HG02623 (cell line): ENCODE measurements around the gene PWWP2B.

Experiments used
- ATAC-seq: cut with Tn5 transposase; IDR thresholded peaks from one replicate; pipeline ENCODE4 v1.9.1; 2021; ENCODE audit warnings: moderate library complexity; ENCODE audit not compliant: unreplicated experiment

Gene PWWP2B

GRCh38 chr10:132392811-132393694, 3.9 kb upstream of the PWWP2B start:
- no peak for ATAC-seq

GRCh38 chr10:132393695-132394181, 3.3 kb upstream of the PWWP2B start:
- no peak for ATAC-seq

- no peak for ATAC-seq
Observed at GRCh38 chr10:132394201-132394811, 2.7 kb upstream of the PWWP2B start.

- no peak for ATAC-seq
Observed at GRCh38 chr10:132394936-132395703, 1.9 kb upstream of the PWWP2B start.

- peak; percentile 4 for ATAC-seq
Observed at GRCh38 chr10:132395704-132396493, 1.1 kb upstream of the PWWP2B start.

GRCh38 chr10:132396494-132397035, 435 bp upstream of the PWWP2B start:
- peak; percentile 37 for ATAC-seq

- ATAC-seq, result peak; percentile 25
Observed at GRCh38 chr10:132397671-132398565, 918 bp downstream of the PWWP2B start.

GRCh38 chr10:132398566-132398991, 1.6 kb downstream of the PWWP2B start:
- ATAC-seq, result no peak

- no peak for ATAC-seq
Observed at GRCh38 chr10:132399117-132400035, 2.4 kb downstream of the PWWP2B start.

- no peak for ATAC-seq
Observed at GRCh38 chr10:132400041-132400546, 3.1 kb downstream of the PWWP2B start.

GRCh38 chr10:132400547-132401151, 3.6 kb downstream of the PWWP2B start:
- ATAC-seq, result no peak

- no peak for ATAC-seq
Observed at GRCh38 chr10:132401401-132402118, 4.6 kb downstream of the PWWP2B start.

- ATAC-seq, result no peak
Observed at GRCh38 chr10:132402781-132403241, 5.8 kb downstream of the PWWP2B start.

- ATAC-seq, result no peak
Observed at GRCh38 chr10:132403511-132404168, 6.6 kb downstream of the PWWP2B start.

- no peak for ATAC-seq
Observed at GRCh38 chr10:132404169-132404880, 7.3 kb downstream of the PWWP2B start.
